DOHH2 (cell line): ENCODE results near the gene NOB1.

Source experiments
- H3F3A ChIP-seq: fragments of 200-600 bp; sonication (generic), shearing (Covaris generic); 2 replicates; pipeline ENCODE4 v1.6.0; 2016; ENCODE audit warnings: antibody characterized with exemption, mild to moderate bottlenecking; ENCODE audit not compliant: control insufficient read depth, insufficient read depth
- H3K27ac ChIP-seq: fragments of 200-600 bp; sonication (generic); 2 replicates; pipeline ENCODE4 v1.5.1; 2014; ENCODE audit warnings: low read depth, mild to moderate bottlenecking, low read length, moderate library complexity
- H3K27me3 ChIP-seq: fragments of 200-600 bp; sonication (generic); 2 replicates; pipeline ENCODE4 v1.6.1; 2014; ENCODE audit warnings: mild to moderate bottlenecking, low read length, mixed read lengths; ENCODE audit not compliant: control insufficient read depth
- H3K36me3 ChIP-seq: fragments of 200-600 bp; sonication (generic); 2 replicates; pipeline ENCODE4 v1.6.1; 2014; ENCODE audit warnings: mild to moderate bottlenecking, low read length, moderate library complexity, mixed read lengths; ENCODE audit not compliant: control insufficient read depth
- H3K4me1 ChIP-seq: fragments of 200-600 bp; sonication (generic); 2 replicates; pipeline ENCODE4 v1.6.1; 2014; ENCODE audit warnings: mild to moderate bottlenecking, low read length, mixed read lengths; ENCODE audit not compliant: control insufficient read depth
- H3K4me2 ChIP-seq: fragments of 200-600 bp; sonication (generic); 2 replicates; pipeline ENCODE4 v1.6.0; 2014; ENCODE audit warnings: mild to moderate bottlenecking, low read length, moderate library complexity
- H3K4me3 ChIP-seq: fragments of 200-600 bp; sonication (generic); 2 replicates; pipeline ENCODE4 v1.5.1; 2014; ENCODE audit warnings: mild to moderate bottlenecking, low read length, mixed read lengths
- H3K79me2 ChIP-seq: fragments of 200-600 bp; sonication (generic); 2 replicates; pipeline ENCODE4 v1.6.1; 2014; ENCODE audit warnings: mild to moderate bottlenecking, low read length, mixed read lengths; ENCODE audit not compliant: control insufficient read depth
- H3K9me2 ChIP-seq: fragments of 200-600 bp; sonication (generic); replicated peaks from 2 replicates; pipeline ENCODE4 v1.6.1; 2014; ENCODE audit warnings: mild to moderate bottlenecking, low read length, mixed read lengths; ENCODE audit not compliant: control insufficient read depth
- H3K9me3 ChIP-seq: fragments of 200-600 bp; sonication (generic); 2 replicates; pipeline ENCODE4 v1.6.1; 2014; ENCODE audit warnings: antibody characterized with exemption, low read length, mixed read lengths; ENCODE audit not compliant: control insufficient read depth, insufficient read depth
- H4K20me1 ChIP-seq: fragments of 200-600 bp; sonication (generic); 2 replicates; pipeline ENCODE4 v1.6.0; 2014; ENCODE audit warnings: low read depth, mild to moderate bottlenecking, antibody characterized with exemption, low read length, moderate library complexity; ENCODE audit not compliant: control insufficient read depth, insufficient read depth
- CTCF ChIP-seq: fragments of 200-600 bp; sonication (generic); IDR thresholded peaks from one replicate; pipeline ENCODE4 v1.5.1; 2014; ENCODE audit warnings: antibody characterized with exemption, mild to moderate bottlenecking, low read depth, low read length; ENCODE audit not compliant: poor library complexity, severe bottlenecking
- EZH2phosphoT487 ChIP-seq: fragments of 200-600 bp; sonication (generic); IDR thresholded peaks from 2 replicates; pipeline ENCODE4 v1.6.1; 2017; ENCODE audit warnings: borderline replicate concordance, mild to moderate bottlenecking, antibody characterized with exemption, low read length, moderate library complexity, mixed read lengths

The NOB1 gene

GRCh38 chr16:69707920-69708683 lies 46.6 kb downstream of the NOB1 start:
- H4K20me1 ChIP-seq: no peaks in the 10 kb centered on the region
- no peaks in the 10 kb centered on the region for H3K9me2 ChIP-seq
- H3K4me2 ChIP-seq: no peak overlapping the region
- H3F3A ChIP-seq: 0 out of 2 replicates have a peak, but pooled peaks cover 3% of the 10 kb centered on the region
- no peaks in the 10 kb centered on the region for H3K9me3 ChIP-seq
- no peaks in the 10 kb centered on the region for H3K27me3 ChIP-seq
- TF ChIP-seq CTCF (no peak), EZH2phosphoT487 (no peak)
- H3K4me1 ChIP-seq: no peaks in the 10 kb centered on the region
- no peak overlapping the region for H3K27ac ChIP-seq
- H3K4me3 ChIP-seq: no peak overlapping the region
- no peaks in the 10 kb centered on the region for H3K36me3 ChIP-seq
- no peaks in the 10 kb centered on the region for H3K79me2 ChIP-seq

- H3K4me3 ChIP-seq: no peak overlapping the region
- H3K27ac ChIP-seq: no peak overlapping the region
- H3K27me3 ChIP-seq: no peaks in the 10 kb centered on the region
- no peaks in the 10 kb centered on the region for H3K4me1 ChIP-seq
- 0 out of 2 replicates have a peak, but pooled peaks cover 3% of the 10 kb centered on the region for H3F3A ChIP-seq
- H3K9me3 ChIP-seq: no peaks in the 10 kb centered on the region
- no peak overlapping the region for H3K4me2 ChIP-seq
- TF ChIP-seq EZH2phosphoT487 (no peak), CTCF (no peak)
- H3K36me3 ChIP-seq: 0 out of 2 replicates have a peak, but pooled peaks cover 3% of the 10 kb centered on the region
- H4K20me1 ChIP-seq: no peaks in the 10 kb centered on the region
- H3K79me2 ChIP-seq: no peaks in the 10 kb centered on the region
- no peaks in the 10 kb centered on the region for H3K9me2 ChIP-seq
Measured at GRCh38 chr16:69706975-69707340, 47.8 kb downstream of the NOB1 start.

- no peaks in the 10 kb centered on the region for H3K79me2 ChIP-seq
- H3F3A ChIP-seq: 0 out of 2 replicates have a peak, but pooled peaks cover 3% of the 10 kb centered on the region
- no peaks in the 10 kb centered on the region for H3K4me1 ChIP-seq
- H3K9me3 ChIP-seq: no peaks in the 10 kb centered on the region
- no peak overlapping the region for H3K4me2 ChIP-seq
- no peak overlapping the region for H3K27ac ChIP-seq
- no peaks in the 10 kb centered on the region for H3K27me3 ChIP-seq
- TF ChIP-seq CTCF (no peak), EZH2phosphoT487 (no peak)
- no peak overlapping the region for H3K4me3 ChIP-seq
- 0 out of 2 replicates have a peak, but pooled peaks cover 3% of the 10 kb centered on the region for H3K36me3 ChIP-seq
- H3K9me2 ChIP-seq: no peaks in the 10 kb centered on the region
- H4K20me1 ChIP-seq: no peaks in the 10 kb centered on the region
Measured at GRCh38 chr16:69706256-69706974, 48.3 kb downstream of the NOB1 start.
